ENCODE results near the gene SS18L1. TPM values are rescaled to one million over a fixed set of nuclear protein-coding genes. Genes with fewer than 3 reads are reported as not detected.

Gene SS18L1
- total RNA-seq, 1 donor from 2014 or later: 19.9 TPM

DNA sequence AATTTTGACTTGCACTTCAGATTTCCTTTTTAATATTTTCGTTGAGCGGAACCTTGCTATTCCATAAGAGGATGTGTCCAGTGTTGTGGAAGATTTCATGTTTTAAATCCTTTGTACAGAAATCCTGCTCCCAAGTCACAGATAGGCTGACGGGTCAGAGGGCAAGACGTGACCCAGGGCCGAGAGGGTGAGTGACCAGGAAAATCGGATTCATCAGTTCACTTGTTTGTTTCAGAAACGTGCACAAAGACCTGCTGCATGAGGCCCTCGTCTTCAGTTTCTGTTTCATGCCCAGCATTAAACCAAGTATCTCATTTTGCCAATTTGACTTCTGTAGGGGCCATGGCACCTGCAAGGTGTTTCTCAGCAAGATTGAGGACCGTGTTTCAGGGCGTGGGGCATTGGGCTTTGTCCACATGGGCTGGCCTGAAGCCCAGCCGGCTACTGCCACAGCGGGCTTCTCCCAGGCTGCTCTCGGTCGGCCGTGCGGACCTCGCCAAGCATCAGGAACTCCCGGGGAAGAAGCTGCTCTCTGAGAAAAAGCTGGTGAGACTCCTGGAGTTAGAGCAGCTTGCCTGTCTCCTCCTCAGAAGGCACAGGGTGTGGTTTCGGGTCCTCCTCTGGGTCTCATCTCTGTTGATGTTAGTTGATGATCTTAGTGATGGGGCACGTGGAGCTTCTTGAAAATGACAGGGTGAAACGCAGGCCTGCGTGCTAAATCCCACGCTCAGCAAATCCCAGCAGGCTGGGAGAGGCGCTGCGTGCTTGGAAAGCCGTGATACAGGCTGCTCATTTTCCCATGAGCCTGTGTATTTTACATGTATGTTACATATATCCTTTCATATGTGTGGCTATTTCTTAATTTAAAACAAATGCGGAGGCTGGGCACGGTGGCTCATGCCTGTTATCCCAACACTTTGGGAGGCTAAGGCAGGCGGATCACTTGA is 49.8 kb downstream of the SS18L1 start:
- TF ChIP-seq, protein P1, sequence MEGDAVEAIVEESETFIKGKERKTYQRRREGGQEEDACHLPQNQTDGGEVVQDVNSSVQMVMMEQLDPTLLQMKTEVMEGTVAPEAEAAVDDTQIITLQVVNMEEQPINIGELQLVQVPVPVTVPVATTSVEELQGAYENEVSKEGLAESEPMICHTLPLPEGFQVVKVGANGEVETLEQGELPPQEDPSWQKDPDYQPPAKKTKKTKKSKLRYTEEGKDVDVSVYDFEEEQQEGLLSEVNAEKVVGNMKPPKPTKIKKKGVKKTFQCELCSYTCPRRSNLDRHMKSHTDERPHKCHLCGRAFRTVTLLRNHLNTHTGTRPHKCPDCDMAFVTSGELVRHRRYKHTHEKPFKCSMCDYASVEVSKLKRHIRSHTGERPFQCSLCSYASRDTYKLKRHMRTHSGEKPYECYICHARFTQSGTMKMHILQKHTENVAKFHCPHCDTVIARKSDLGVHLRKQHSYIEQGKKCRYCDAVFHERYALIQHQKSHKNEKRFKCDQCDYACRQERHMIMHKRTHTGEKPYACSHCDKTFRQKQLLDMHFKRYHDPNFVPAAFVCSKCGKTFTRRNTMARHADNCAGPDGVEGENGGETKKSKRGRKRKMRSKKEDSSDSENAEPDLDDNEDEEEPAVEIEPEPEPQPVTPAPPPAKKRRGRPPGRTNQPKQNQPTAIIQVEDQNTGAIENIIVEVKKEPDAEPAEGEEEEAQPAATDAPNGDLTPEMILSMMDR (IDR thresholded peaks at IDR 0.05): no peak
- H3K27ac Mint-ChIP-seq (ENCODE audit: unreplicated experiment): no peak overlapping the region
- H3K36me3 Mint-ChIP-seq (ENCODE audit: unreplicated experiment): peaks cover 19% of the 10 kb centered on the region
- H3K4me1 Mint-ChIP-seq (ENCODE audit: unreplicated experiment): no peaks in the 10 kb centered on the region
- no peaks in the 10 kb centered on the region for H3K27me3 Mint-ChIP-seq (ENCODE audit: unreplicated experiment)
- DNase-seq (ENCODE audit: extremely low spot score, unreplicated experiment): no peak
- no peaks in the 10 kb centered on the region for H3K9me3 Mint-ChIP-seq (ENCODE audit: unreplicated experiment)
- no peak overlapping the region for H3K4me3 Mint-ChIP-seq (ENCODE audit: unreplicated experiment)

DNA sequence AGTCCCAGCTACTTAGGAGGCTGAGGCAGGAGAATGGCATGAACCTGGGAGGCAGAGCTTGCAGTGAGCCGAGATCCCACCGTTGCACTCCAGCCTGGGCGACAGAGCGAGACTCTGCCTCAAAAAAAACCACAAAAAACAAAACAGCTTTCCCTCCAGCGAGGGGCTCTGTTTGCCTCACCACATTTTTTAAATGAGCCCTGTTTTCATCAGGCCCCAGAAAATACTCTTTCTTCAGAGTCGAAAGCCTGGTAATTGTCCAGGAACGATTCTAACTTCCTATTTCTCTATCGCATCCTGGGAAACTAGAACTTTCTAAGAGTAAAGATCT is 51.5 kb downstream of the SS18L1 start:
- Mint-ChIP-seq H3K36me3 (ENCODE audit: unreplicated experiment) (peaks cover 29% of the 10 kb centered on the region), H3K27me3 (ENCODE audit: unreplicated experiment) (no peaks in the 10 kb centered on the region), H3K4me1 (ENCODE audit: unreplicated experiment) (no peaks in the 10 kb centered on the region), H3K4me3 (ENCODE audit: unreplicated experiment) (no peak overlapping the region), H3K27ac (ENCODE audit: unreplicated experiment) (no peak overlapping the region), H3K9me3 (ENCODE audit: unreplicated experiment) (no peaks in the 10 kb centered on the region)
- TF ChIP-seq, protein P1 (IDR thresholded peaks at IDR 0.05): no peak
- DNase-seq (ENCODE audit: extremely low spot score, unreplicated experiment): no peak

DNA sequence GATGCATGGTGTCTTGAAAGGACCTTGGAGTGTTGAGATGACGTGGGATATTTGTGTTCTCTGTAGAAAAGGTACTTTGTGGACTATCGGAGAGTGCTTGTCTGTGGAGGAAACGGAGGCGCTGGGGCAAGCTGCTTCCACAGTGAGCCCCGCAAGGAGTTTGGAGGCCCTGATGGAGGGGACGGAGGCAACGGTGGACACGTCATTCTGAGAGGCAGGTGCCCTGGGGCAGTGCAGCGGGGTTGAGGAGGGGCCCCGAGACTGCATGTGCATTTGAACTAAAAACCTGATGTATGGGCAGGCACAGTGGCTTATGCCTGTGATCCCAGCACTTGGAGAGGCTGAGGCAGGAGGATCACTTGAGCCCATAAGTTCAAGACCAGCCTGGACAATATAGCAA is 52.2 kb downstream of the SS18L1 start:
- Mint-ChIP-seq H3K4me3 (ENCODE audit: unreplicated experiment) (no peak overlapping the region), H3K9me3 (ENCODE audit: unreplicated experiment) (no peaks in the 10 kb centered on the region), H3K27me3 (ENCODE audit: unreplicated experiment) (no peaks in the 10 kb centered on the region), H3K27ac (ENCODE audit: unreplicated experiment) (no peak overlapping the region), H3K4me1 (ENCODE audit: unreplicated experiment) (peaks cover 2% of the 10 kb centered on the region), H3K36me3 (ENCODE audit: unreplicated experiment) (peaks cover 34% of the 10 kb centered on the region)
- TF ChIP-seq, protein P1 (IDR thresholded peaks at IDR 0.05): no peak
- no peak for DNase-seq (ENCODE audit: extremely low spot score, unreplicated experiment)

DNA sequence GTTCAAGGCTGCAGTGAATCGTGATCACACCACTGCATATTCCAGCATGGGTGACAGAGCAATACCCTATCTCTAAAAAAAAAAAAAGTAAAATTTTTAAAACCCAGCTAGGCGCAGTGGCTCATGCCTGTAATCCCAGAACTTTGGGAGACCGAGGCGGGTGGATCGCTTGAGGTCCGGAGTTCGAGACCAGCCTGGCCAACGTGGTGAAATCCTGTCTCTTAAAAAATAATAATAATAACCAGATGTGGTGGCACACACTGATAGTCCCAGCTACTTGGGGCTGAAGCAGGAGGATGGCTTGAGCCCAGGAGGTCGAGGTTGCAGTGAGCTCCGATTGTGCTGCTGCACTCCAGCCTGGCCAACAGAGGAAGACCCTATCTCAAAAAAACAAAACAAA is 52.7 kb downstream of the SS18L1 start:
- Mint-ChIP-seq H3K27me3 (ENCODE audit: unreplicated experiment) (no peaks in the 10 kb centered on the region), H3K36me3 (ENCODE audit: unreplicated experiment) (peaks cover 32% of the 10 kb centered on the region), H3K4me3 (ENCODE audit: unreplicated experiment) (no peak overlapping the region), H3K4me1 (ENCODE audit: unreplicated experiment) (peaks cover 3% of the 10 kb centered on the region), H3K27ac (ENCODE audit: unreplicated experiment) (no peak overlapping the region), H3K9me3 (ENCODE audit: unreplicated experiment) (no peaks in the 10 kb centered on the region)
- no peak for DNase-seq (ENCODE audit: extremely low spot score, unreplicated experiment)
- TF ChIP-seq, protein P1 (IDR thresholded peaks at IDR 0.05): no peak

DNA sequence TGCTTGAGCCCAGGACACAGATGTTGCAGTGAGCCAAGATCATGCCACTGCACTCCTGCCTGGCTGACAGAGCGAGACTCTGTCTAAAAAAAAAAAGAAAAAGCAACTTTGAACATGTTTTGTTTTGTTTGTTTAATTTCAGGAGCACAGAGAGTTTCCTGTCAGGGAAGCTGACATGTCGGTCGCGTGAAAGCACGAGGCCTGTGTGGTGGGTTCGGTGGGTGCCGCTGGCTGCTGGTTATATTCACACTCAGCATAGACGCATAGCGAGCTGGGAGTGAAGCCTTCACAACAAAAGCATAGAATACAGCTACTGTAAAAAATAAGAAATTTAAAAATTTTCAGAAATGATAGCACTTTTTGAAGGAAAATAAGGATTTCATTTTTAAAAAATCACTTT is 53.7 kb downstream of the SS18L1 start:
- Mint-ChIP-seq H3K4me3 (ENCODE audit: unreplicated experiment) (no peak overlapping the region), H3K36me3 (ENCODE audit: unreplicated experiment) (peaks cover 34% of the 10 kb centered on the region), H3K4me1 (ENCODE audit: unreplicated experiment) (peaks cover 13% of the 10 kb centered on the region), H3K27me3 (ENCODE audit: unreplicated experiment) (no peaks in the 10 kb centered on the region), H3K27ac (ENCODE audit: unreplicated experiment) (no peak overlapping the region), H3K9me3 (ENCODE audit: unreplicated experiment) (no peaks in the 10 kb centered on the region)
- TF ChIP-seq, protein P1 (IDR thresholded peaks at IDR 0.05): no peak
- DNase-seq (ENCODE audit: extremely low spot score, unreplicated experiment): no peak
